Central memory CD4-positive, alpha-beta T cell (primary cell): ENCODE measurements around the gene REPIN1.

Source experiments
- DNase-seq: peaks from one replicate; pipeline ENCODE4 v3.0.0; 2022

The REPIN1 gene

GRCh38 chr7:150398108-150398964, 29.7 kb downstream of the REPIN1 start:
- no peak for DNase-seq

- no peak for DNase-seq
Measured at GRCh38 chr7:150398965-150399320, 30.3 kb downstream of the REPIN1 start.

GRCh38 chr7:150399421-150400007, 30.9 kb downstream of the REPIN1 start:
- no peak for DNase-seq

- no peak for DNase-seq
Measured at GRCh38 chr7:150400008-150400787, 31.6 kb downstream of the REPIN1 start.

- no peak for DNase-seq
Measured at GRCh38 chr7:150400788-150401423, 32.3 kb downstream of the REPIN1 start.

GRCh38 chr7:150401424-150401790, 32.8 kb downstream of the REPIN1 start:
- no peak for DNase-seq

GRCh38 chr7:150401861-150402631, 33.4 kb downstream of the REPIN1 start:
- DNase-seq = no peak

- no peak for DNase-seq
Measured at GRCh38 chr7:150402671-150403321, 34.2 kb downstream of the REPIN1 start.

- DNase-seq = no peak
Measured at GRCh38 chr7:150403376-150404171, 35.0 kb downstream of the REPIN1 start.

- peak; percentile 12 for DNase-seq
Measured at GRCh38 chr7:150404172-150404804, 35.7 kb downstream of the REPIN1 start.

GRCh38 chr7:150404805-150405583, 36.4 kb downstream of the REPIN1 start:
- DNase-seq = peak; percentile 72

GRCh38 chr7:150405584-150406311, 37.1 kb downstream of the REPIN1 start:
- DNase-seq = peak; percentile 44

- peak; percentile 9 for DNase-seq
Measured at GRCh38 chr7:150406312-150406566, 37.6 kb downstream of the REPIN1 start.

GRCh38 chr7:150406567-150407421, 38.2 kb downstream of the REPIN1 start:
- DNase-seq = peak; percentile 48

GRCh38 chr7:150407588-150408392, 39.2 kb downstream of the REPIN1 start:
- DNase-seq = no peak

GRCh38 chr7:150408393-150409299, 40.0 kb downstream of the REPIN1 start:
- DNase-seq = no peak
